ENCODE data around the gene TICRR. TPM values are rescaled to one million over a fixed set of nuclear protein-coding genes. Genes with fewer than 3 reads are reported as not detected.

Gene TICRR
- polyA plus RNA-seq, 2 of the 4 experiments (the other 2 are of a cell fraction): 7.8 to 11.6 TPM

- ATAC-seq: no peak
- H3K27ac ChIP-seq: no peak overlapping the region
- no peak for FAIRE-seq
- ChIA-PET CTCF (interaction anchor here (0.6 to 7.2 kb wide), 4 partner anchors 8 to 551 kb away, joined by 3 to 126 read pairs (median 4); no protein-coding TSS in a partner anchor), POLR2A (interaction anchor here (1.0 kb wide), 1 partner anchor 31 kb away, joined by 3 read pairs; no protein-coding TSS in a partner anchor)
- H3K4me1 ChIP-seq: peaks cover 4% of the 10 kb centered on the region; the same call in 1 of the 3 replicates
- WGBS (ENCODE audit: missing lambda C conversion rate): 91% methylated on average over 12 of the region's 15 CpGs
- H3K9me3 ChIP-seq: no peaks in the 10 kb centered on the region
- H3K4me2 ChIP-seq: no peak overlapping the region
- TF ChIP-seq TP53 (CRISPR knock-in tag; IDR thresholded peaks at IDR 0.05): no peak
- TF ChIP-seq MAX (IDR thresholded peaks at IDR 0.05): no peak
- TF ChIP-seq EP300 (IDR thresholded peaks at IDR 0.05): no peak
- TF ChIP-seq HOXB5 (CRISPR knock-in tag; IDR thresholded peaks at IDR 0.05): no peak
- TF ChIP-seq HDAC2 (IDR thresholded peaks at IDR 0.05): no peak
- no peak for TF ChIP-seq HES2 (IDR thresholded peaks at IDR 0.05)
- TF ChIP-seq CHD4 (IDR thresholded peaks at IDR 0.05; ENCODE audit: borderline replicate concordance): no peak
- no peak for TF ChIP-seq JUN (IDR thresholded peaks at IDR 0.05)
- TF ChIP-seq BCL3 (IDR thresholded peaks at IDR 0.05): no peak
- TF ChIP-seq ESRRA (IDR thresholded peaks at IDR 0.05; ENCODE audit: borderline replicate concordance, low read length): no peak
- no peak for TF ChIP-seq E2F6 (IDR thresholded peaks at IDR 0.05; ENCODE audit: borderline replicate concordance, low read depth)
- TF ChIP-seq BHLHE40 (IDR thresholded peaks at IDR 0.05; ENCODE audit: low read depth, low read length): no peak
- TF ChIP-seq ZC3H11A (IDR thresholded peaks at IDR 0.05): no peak
- no peak for TF ChIP-seq FOSB (CRISPR knock-in tag; IDR thresholded peaks at IDR 0.05)
- TF ChIP-seq HOXA7 (CRISPR knock-in tag; IDR thresholded peaks at IDR 0.05): no peak
- TF ChIP-seq HEYL (CRISPR knock-in tag; IDR thresholded peaks at IDR 0.05): no peak
- no peak for TF ChIP-seq PHF8 (IDR thresholded peaks at IDR 0.05; ENCODE audit: borderline replicate concordance, low read depth)
- no peak overlapping the region for H3K4me3 ChIP-seq
- DNase-seq (ENCODE audit: low read depth in 1 of 2, low spot score in 1 of 2): no peak
These were observed 74.4 kb downstream of the TICRR start for GRCh38 chr15:89649716-89650115.

GRCh38 chr15:89652131-89652530 lies 76.9 kb downstream of the TICRR start:
- TF ChIP-seq E2F6 (IDR thresholded peaks at IDR 0.05; ENCODE audit: borderline replicate concordance, low read depth) (no peak), JUNB (IDR thresholded peaks at IDR 0.05) (no peak), MAZ (IDR thresholded peaks at IDR 0.05; ENCODE audit: borderline replicate concordance, low read depth, low read length) (no peak), RNF2 (IDR thresholded peaks at IDR 0.05; ENCODE audit: borderline replicate concordance, low read depth) (no peak), HEYL (CRISPR knock-in tag; IDR thresholded peaks at IDR 0.05) (no peak), CBX2 (IDR thresholded peaks at IDR 0.05; ENCODE audit: borderline replicate concordance, low read depth) (no peak), TFCP2L1 (CRISPR knock-in tag; IDR thresholded peaks at IDR 0.05) (no peak), HDAC2 (IDR thresholded peaks at IDR 0.05) (no peak), CBX8 (IDR thresholded peaks at IDR 0.05) (no peak), RFX5 (IDR thresholded peaks at IDR 0.05) (no peak), KDM5A (IDR thresholded peaks at IDR 0.05) (no peak), NFE2L2 (conservative IDR thresholded peaks at IDR 0.05; ENCODE audit: low read length) (no peak), USF2 (IDR thresholded peaks at IDR 0.05) (no peak)
- CTCF ChIA-PET: interaction anchor here (1.2 to 1.9 kb wide), 4 partner anchors 9 to 293 kb away, joined by 3 to 5 read pairs (median 4); no protein-coding TSS in a partner anchor
- H3K9me3 ChIP-seq: no peaks in the 10 kb centered on the region
- DNase-seq (ENCODE audit: low read depth in 1 of 2, low spot score in 1 of 2): no peak
- no peak for FAIRE-seq
- H3K4me3 ChIP-seq: no peak overlapping the region
- WGBS (ENCODE audit: missing lambda C conversion rate): 76% methylated on average over 7 of the region's 7 CpGs
- POLR2A ChIA-PET: no interaction called here
- no peak overlapping the region for H3K4me2 ChIP-seq
- peaks cover 4% of the 10 kb centered on the region; the same call in 1 of the 3 replicates for H3K4me1 ChIP-seq
- ATAC-seq: no peak
- no peak overlapping the region for H3K27ac ChIP-seq
